ENCODE results near the gene GP1BA.
A peak's percentile ranks its signal among the peaks of the same experiment; 100 is the strongest.

The GP1BA gene

DNA sequence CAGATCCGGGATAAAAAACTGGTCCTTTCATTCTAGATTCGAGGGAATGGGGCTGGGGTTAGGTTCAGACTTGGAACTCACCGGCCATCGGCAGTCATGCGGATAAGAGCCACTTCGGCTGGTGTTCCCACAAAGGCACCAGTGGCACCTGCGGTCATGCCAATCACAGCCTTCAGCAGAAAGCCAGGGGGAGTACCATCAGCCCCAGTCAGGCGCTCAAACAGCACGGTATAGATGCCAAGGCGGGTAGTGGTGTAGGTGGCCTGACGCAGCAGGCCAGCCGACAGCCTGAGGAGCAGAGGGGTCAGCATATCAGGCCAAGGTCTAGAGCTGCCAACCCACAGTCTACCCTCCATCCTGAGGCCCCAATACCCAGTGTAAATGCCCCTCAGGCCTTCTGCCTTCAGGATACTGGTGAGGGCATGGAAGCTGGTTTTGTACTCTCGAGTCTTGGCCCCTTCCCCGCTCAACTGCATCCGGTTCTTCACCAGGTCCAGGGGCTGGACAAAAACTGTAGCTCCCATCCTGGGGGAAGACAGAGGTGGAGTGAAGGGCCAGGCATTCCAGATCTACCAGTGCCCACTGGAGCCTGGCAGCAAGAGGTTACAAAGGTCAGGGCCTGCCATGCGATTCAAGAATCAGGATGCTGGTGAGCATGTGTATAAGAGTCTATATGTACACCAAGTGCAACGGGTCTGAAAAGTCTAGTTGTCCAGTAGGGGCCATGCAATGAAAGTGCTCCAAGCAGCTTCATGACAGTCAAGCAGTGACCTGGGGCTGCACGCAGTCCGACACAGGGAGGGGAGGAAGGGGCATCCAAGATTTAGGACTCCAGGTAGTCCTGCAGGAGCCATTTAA lies 6.8 kb downstream of the GP1BA start:
- DNase-seq, result no peak

DNA sequence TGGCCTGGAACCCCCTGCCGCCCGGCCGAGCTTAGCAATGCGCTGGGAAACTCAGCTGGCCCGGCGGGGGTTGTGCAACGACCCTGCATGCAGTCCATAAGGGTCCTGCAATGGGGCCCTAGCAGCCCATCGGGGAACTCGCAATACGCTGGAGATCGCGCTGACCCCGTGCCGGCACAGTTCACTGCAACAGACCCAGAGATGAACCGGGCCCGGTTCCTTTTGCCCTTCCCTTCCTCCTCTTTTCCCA lies 7.4 kb downstream of the GP1BA start:
- peak; percentile 22 for DNase-seq

DNA sequence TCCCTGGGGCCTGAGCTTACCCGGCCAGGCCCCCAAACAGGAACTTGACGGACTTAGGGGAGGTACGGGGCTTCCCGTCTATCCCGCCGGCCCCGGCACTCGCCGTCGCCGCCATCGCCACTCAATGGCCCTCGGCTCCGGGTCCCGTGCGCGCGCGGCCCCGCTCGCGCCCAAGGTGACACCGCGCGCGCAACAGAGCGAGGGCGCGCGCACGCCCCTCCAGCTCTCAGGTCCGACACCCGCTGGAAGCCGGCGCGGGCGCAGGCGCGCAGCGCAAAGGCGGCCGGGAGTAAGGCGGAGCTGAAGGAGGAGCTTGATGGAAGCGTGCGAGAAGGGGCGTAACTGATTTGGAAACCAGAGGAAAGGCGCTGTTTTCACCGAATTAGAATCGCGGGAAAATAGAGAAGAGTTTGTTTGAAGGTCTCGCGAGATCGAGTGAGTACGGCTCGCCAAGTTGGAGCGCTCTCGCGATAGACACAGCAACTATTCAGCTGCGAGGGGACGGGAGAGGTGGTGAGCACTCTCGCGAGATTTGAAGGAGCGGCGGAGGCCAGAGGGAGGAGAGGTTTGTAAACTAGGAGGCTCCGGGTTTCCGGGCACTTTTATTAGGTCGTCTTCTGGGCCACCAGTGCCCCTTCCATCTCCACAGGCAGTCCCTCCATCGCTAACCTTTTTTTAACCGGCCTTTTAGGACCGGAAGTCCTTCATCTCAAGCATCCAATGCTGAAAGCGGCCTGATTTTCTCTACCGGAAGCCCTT lies 7.9 kb downstream of the GP1BA start, which contains the start of the genes RNF167 and SLC25A11:
Gene RNF167, plus strand, starts transcription at position 473 of the 759 bp plus-strand sequence. CDS start 642 bp downstream, outside the sequence.
Gene SLC25A11, minus strand, starts transcription at position 251 of the 759 bp plus-strand sequence. Its CDS starts 136 bp downstream, at position 115.
- DNase-seq, result peak; percentile 99

DNA sequence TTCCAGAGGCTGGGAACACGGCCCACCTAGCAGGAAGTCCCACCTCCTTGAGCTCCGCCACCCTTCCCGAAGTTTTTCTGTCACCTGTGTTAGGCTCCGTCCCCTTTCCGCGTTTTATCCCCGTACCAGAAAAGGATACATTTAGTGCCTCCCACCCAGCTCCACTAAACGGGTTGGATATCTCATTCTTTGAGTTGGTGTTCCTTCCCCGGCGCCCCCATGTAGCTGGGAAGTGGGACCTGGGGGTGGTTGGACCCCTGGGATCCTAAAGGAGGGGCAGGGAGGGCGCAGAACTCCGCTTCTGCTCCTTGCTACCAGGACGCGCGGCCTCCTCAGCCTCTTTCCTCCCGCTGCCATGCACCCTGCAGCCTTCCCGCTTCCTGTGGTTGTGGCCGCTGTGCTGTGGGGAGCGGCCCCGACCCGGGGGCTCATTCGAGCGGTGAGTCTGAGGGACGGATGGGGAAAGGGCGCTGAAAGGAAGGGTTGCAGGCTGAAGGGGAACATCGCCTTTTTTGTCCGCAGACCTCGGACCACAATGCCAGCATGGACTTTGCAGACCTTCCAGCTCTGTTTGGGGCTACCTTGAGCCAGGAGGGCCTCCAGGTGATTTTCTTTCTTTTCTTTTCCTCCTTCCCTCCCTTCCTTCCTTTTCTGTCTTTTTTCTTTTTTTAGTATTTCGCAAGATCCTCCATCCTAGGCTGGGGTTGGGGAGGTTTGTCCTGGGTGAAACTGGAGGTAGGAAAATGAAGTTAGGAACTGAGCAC lies 8.7 kb downstream of the GP1BA start:
- peak; percentile 72 for DNase-seq

DNA sequence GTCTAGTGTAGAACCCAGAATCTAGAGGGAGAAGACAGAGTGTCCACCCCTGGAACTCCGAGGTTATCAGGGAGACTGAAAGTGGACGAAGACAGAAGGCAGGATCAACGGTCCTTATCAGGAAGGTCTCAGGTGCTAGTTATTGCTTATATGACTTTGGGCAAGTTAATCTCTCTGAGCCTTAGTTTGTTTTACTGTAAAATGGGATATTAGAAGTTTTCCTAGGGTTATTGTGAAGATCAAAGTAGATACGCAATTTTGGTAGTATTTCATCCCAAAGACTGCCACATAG lies 9.2 kb downstream of the GP1BA start:
- no peak for DNase-seq

DNA sequence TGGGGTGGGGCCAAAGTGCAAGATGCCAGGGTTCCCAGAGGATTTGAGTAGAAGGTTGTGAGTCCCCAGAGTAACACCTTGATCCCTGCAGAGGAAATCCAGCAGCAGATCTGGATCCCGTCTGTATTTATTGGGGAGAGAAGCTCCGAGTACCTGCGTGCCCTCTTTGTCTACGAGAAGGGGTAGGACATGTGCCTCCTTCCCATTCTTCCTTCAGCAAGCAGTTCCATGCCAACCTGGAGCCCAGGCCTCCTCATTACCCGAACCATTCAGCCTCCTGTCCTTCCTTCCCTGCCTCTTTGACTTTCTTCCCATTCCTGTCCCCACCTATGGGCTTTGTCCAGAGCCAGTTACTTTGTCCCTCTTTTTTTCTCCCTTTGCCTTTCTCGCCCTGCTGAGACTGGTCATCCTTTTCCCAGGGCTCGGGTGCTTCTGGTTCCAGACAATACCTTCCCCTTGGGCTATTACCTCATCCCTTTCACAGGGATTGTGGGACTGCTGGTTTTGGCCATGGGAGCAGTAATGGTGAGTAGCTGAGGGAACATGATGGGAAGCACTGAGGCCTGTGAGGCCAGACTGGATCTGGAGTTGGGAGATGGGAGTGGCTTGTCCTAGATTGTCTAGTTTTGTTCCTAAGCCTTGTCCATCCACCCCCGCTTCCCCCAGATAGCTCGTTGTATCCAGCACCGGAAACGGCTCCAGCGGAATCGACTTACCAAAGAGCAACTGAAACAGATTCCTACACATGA lies 10.9 kb downstream of the GP1BA start:
- no peak for DNase-seq

DNA sequence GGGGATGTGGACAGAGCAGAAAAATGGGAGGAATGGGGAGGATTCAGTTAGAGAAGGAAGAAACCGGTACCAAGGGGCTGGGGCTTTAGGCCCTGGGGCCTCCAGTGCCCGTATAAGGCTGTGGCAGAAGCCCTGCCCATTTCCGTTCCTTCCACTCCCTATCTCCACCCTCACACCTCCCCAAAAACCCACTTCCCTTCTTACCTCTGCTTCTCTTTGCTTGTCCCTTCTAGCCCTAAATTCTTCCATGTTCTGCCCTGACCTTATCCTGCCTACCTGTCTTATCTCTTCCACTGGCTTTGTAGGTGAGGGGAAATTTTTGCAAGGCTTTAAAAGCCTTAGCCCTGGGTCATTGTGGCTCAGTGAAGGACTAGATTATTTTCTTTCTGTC lies 12.1 kb downstream of the GP1BA start:
- peak; percentile 87 for DNase-seq

DNA sequence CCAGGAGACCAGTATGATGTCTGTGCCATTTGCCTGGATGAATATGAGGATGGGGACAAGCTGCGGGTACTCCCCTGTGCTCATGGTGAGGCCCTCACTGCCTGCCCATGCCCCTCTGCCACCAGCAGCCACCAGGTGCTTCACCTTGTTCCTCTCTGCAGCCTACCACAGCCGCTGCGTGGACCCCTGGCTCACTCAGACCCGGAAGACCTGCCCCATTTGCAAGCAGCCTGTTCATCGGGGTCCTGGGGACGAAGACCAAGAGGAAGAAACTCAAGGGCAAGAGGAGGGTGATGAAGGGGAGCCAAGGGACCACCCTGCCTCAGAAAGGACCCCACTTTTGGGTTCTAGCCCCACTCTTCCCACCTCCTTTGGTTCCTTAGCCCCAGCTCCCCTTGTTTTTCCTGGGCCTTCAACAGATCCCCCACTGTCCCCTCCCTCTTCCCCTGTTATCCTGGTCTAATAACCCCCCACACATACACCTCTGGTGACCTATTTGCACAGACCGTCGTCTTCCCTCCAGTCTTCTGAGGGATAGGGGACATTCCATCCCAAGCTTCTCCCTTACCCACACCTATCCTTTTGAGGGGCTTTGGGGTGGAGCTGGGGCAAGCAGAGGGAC lies 12.6 kb downstream of the GP1BA start:
- DNase-seq, result peak; percentile 56

DNA sequence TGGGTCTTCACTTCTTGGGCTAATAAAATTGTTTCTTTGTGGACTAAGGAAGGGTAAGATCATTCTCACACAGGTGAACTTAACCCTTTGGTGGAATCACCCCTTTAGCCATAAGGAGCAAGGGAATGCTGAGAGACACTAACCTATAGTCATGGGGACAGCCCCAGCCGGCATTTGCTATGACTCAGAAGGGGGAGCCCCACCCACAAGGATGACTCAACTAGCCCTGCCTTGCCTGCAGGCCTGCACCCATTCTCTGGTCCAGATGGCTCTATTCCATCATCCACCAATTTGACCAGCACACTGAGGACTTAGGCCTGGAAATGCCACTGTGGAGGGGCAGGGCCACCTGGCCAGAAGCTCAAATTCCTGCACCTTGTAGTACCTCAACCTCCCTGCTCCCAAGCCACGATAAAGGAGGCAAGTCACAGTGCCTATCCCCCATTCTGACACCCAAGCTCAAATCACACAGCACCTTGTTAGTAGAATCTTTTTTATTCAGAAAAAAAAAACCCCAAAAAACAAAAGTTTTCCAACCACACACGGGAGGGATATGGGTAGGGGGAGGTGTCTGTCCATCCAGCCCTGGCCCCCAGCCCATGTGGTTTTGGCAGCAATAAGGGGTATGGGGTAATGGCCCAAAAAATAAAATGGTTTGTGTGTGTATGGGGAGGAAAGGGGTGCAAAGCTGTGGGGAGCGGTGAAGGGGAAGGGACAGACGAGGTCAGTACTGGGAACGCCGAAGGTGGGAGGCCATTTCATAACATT lies 13.3 kb downstream of the GP1BA start:
- DNase-seq, result peak; percentile 93

DNA sequence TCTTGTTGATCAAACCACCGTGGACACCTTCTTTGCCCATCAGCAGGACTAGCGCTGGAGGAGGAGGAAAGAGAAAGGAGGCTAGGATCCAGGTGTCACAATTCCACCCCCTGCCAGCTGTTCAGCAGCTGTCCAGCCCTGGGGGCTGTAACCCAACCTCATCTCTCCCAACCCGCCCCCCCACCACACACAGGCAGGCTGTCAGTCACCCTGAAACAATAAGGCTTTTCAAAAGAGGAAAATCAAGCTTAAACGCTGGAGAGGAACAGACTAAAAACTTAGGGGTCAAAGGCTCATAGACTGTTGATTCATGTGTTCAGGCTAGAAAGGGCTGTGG lies 13.8 kb downstream of the GP1BA start:
- peak; percentile 31 for DNase-seq

DNA sequence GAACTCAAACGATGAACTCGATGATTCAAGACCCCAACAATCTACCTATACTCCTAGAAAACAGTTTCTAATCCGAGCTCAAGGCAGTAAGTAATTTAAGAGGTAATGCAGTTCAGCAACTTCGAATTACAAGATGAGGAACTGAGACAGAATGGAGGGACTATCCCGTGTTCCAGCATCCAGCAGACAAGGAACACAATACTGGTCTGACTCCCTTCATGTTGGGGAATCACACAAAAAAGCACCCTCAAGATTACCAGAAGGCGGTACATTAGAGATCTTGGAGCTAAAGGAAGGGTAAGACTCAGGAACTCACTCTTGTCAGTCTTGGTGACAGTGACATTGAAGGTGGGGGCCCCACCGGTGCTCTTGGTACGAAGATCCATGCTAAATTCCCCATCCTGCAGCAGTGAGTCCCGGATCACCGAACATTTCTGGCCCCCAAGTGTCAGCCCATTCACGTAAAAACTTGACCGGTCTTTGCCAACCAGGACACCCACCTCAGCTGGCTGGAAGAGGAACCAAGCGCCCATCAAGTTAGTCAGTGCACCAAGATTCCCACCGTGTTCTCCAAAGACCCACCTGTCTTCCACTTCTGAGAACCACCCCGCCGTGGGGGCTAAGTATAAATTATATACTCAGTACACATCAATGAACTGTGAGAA lies 14.4 kb downstream of the GP1BA start:
- no peak for DNase-seq

DNA sequence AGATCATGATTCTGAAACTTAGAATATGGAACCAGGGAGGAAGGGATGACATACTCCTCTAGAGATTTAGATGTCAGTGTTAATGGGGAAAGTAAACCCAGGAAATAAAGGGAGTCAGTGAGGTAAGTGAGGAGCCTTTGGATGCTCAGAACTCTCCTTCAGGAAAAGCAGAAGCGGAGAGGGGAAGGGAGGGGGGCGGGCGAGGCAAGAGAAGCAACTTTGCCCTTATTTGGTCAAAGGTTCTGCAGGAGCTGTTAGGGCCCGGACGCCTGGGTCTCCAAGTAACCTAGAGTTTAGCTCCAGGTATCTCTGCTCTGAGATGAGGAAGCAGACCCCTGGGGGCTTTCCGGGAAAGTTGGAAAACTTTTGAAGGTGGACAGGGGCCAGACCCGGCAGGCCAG lies 14.9 kb downstream of the GP1BA start:
- no peak for DNase-seq

DNA sequence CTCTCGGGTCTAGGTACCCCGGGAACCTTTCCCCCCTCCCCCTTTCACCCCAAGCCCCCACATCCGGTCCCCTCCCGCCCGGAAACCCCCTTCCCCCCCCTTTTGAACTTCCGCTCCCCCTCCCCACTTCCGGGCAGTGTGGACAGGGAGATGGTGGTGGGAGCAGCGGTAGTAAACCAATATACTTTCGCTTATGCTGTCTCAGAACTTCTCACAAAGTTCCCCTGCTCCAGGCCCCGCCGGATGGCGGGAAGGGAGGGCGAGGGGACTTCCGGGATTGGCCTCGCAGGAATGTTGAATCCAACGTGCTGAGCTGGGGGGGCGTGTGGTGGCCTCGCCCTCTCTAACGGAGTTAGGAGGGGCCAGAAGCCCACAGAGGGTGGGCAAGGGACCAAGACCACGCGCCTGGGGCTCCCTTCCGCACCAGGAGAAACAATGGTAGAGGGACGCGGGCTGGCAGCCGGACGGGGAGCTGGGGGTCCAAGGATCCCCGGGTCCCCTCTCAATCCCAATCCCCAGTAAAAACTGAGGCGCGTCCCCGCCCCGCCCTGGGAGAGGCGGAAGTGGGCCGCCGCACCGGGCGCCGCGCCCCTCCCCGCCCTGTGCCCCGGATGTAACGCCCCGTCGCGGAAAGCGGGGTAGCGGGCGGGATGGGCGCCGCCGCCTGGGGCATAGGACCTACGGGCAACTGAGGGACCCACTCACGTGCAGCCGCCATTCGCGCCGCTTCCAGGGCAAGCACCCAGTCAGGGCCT lies 15.5 kb downstream of the GP1BA start:
- peak; percentile 86 for DNase-seq

DNA sequence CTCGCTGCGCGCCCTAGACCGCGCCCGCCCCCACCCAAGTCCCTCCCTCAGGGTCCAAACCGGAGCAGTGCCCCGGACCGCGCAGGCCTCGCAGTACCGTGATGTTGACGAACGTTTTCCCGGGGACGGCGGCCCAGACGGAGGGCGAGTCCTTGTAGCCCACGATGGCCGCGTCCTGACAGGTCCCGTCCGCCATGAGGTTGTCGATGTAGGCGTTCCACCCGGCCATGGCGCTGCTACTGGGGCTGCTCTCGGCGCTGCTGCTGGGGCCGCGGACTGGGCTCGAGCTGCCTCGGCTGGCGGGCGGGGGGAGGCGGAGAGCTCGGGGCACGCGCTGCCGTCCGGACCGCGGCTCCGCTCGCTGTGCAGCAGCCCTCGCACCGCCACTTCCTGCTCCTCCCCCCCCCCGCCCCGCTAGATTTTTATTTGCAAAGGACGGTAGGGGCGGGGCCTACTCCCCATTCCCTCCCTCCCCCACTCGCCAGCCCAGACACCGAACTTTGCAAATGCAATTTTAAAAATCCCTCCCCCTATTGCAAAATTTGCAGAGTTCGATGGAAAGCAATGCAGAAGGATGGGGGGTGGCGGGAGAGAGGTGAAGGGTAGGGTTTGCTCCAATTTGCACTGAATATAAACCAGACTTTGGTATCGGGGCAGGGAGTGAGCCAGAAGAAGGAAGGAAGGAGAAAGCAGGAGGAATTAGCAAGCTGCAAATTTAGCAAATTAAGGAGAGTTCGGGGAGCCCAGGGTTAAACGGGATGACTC lies 16.3 kb downstream of the GP1BA start, which contains the start of gene PFN1:
Gene PFN1, minus strand, starts transcription at position 365 of the 765 bp plus-strand sequence. Its CDS starts 136 bp downstream, at position 229.
- peak; percentile 95 for DNase-seq

DNA sequence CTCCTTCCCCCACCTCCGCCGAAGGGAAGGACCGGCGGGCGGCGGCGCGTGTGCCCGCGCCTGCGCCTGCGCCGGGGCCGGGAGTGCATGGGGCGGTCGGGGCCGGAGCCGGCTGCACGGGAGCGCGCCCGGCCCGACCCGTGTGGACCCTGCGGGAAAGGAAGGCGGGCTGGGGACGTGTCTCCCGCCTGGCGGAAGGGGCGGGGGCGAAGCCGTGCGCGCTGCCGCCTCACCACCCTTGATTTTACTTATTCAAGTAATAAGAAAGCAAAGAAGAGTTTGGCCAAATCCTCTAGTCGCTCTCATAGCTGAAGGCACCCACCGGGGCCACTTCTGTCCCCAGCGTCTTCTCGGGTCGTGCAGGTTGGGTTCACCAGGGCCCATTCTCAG lies 16.8 kb downstream of the GP1BA start:
- DNase-seq, result peak; percentile 90

DNA sequence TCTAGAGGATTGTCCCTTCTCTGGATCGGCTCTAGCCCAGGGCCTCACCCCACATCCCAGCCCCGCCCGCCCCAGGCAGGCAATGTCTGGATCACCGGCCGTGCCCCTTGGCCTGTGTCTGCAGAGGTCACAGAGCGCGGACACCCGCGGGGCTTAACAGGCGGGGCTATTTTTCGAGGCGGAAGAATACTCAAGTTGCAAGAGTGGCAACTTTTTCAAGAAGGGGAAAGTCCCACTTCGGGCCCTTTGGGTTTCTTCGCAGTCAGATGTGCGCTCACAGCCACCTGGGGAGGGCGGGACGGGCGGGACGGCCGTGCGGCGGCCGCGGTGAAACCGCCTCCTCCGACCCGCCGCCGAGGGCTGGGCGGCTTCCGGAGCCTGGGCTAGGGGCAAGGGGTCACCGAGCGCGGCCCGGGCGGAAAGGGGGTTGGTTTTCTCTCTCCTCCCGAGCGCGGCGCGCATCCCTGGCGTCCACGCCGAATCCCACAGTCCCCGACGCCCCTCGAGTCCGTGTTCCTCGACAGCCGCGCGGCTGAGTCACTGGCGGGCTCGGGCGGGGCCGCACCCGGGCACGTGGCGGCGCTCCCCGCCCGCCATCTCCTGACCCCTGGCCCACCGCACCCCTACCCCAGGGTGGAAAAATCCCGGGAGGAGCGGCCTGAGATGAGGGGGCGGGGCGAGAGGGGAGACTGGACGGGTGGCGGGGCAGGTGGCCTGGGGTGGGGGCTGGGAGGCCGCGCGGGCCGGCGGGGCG lies 17.4 kb downstream of the GP1BA start:
- DNase-seq, result peak; percentile 90

DNA sequence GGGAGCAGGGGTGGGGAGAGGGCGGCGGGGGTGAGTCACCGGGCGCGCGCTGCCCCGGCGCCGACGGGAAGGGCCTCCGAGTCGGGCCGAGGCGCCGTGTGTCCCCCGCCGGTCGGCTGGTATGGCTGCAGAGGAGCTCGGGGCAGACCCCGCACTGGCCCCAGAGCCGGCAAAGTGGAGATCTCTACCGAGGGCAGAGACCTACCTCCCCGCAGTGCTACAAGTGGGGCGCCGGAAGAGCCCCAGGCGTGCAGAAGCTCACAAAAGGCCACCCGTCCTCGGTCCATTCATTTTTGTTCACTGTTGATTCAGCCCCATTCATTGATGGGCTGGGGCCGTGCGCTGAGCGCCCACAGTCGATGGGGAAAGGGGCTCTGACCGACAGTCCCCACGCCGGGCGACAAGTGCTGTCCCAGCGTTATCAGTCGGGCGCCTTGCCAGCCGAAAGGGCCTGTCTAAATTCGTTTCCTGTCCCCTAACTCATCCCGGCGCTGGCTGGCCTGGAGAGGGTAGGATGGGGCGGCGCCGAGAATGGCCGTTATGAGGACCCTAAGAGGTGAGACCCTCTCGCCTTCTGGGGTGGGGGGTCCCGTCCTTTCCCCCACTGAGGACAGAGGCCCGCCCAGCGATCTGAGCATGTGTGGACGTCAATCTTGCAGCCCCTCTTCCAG lies 18.1 kb downstream of the GP1BA start:
- peak; percentile 41 for DNase-seq

DNA sequence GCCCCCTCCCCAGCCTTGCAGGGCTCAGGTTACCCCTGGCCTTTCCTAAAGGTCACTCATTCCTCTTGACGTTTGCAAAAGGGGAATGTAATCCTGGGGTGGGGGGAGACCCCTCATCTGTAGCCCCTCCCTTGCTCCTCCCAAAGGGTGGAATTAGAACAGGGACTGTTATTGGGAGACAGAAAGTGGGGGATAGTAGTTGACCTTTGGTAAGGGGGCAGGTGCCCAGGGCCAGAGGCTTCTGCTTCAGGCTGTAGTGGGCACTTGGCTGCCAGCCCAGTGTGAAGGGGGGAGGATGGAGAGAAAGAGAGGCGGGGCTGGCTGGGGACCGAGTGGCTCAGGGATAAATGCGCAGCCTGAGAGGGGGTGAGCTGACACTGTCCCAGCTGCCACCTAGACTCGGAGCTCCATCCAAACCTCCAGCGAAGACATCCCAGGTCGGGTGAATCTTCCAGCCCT lies 18.7 kb downstream of the GP1BA start, which contains the start of gene ENO3:
Gene ENO3, plus strand, starts transcription at position 374 of the 459 bp plus-strand sequence. CDS start 711 bp downstream, outside the sequence.
- no peak for DNase-seq

All from activated CD4-positive, alpha-beta T cell treated with anti-CD3 and anti-CD28 coated beads, Interleukin-10, Interleukin-2, amounts not matched to agents 100 ng/mL and 50 ng/mL, durations not matched to agents 16 hours and 8 hours (primary cell).